Subcutaneous abdominal adipose tissue (tissue), 5 donors: ENCODE data around the gene LRRC8D.

Source experiments
- H3K27ac ChIP-seq: one replicate; pipeline ENCODE4 v1.7.0; 2013; ENCODE audit warnings: low read depth, mild to moderate bottlenecking, inconsistent platforms, low read length, moderate library complexity
- H3K27me3 ChIP-seq, 5 donors: one replicate each; pipeline ENCODE4 v1.7.0; 2013; ENCODE audit warnings: low read length in 5 of 5, inconsistent platforms in 1 of 5; ENCODE audit not compliant: control insufficient read depth in 5 of 5, insufficient read depth in 4 of 5
- H3K36me3 ChIP-seq, 5 donors: one replicate each; pipeline ENCODE4 v1.7.0; 2013; ENCODE audit warnings: low read length in 5 of 5; ENCODE audit not compliant: control insufficient read depth in 5 of 5, insufficient read depth in 5 of 5
- H3K4me1 ChIP-seq, 5 donors: one replicate each; pipeline ENCODE4 v1.7.0; 2013; ENCODE audit warnings: low read length in 5 of 5, mild to moderate bottlenecking in 3 of 5, moderate library complexity in 1 of 5; ENCODE audit not compliant: control insufficient read depth in 5 of 5, insufficient read depth in 5 of 5
- H3K4me3 ChIP-seq, 5 donors: one replicate each; pipeline ENCODE4 v1.7.0; 2013; ENCODE audit warnings: low read length in 5 of 5, low read depth in 1 of 5
- H3K9ac ChIP-seq, 5 donors: one replicate each; pipeline ENCODE4 v1.7.0; 2013; ENCODE audit warnings: low read length in 5 of 5, mild to moderate bottlenecking in 4 of 5, moderate library complexity in 3 of 5
- H3K9me3 ChIP-seq, 5 donors: one replicate each; pipeline ENCODE4 v1.7.0; 2013; ENCODE audit warnings: low read length in 5 of 5; ENCODE audit not compliant: control insufficient read depth in 5 of 5
- donor health status: healthy.
- donor health status: healthy.
- donor health status: healthy.
- donor health status: healthy.
- donor health status: healthy.

The LRRC8D gene

GRCh38 chr1:89821322-89822108 lies 683 bp downstream of the LRRC8D start:
- H3K4me3 ChIP-seq = peak overlapping the region; percentile 74 to 88 (median 78)
- peak overlapping the region in 4 of 5 donors; percentile 49 to 77 (median 57) for H3K9ac ChIP-seq
- H3K9me3 ChIP-seq = no peaks in the 10 kb centered on the region
- H3K27me3 ChIP-seq = no peaks in the 10 kb centered on the region
- peak overlapping the region; percentile 60 for H3K27ac ChIP-seq
- H3K36me3 ChIP-seq = no peaks in the 10 kb centered on the region
- H3K4me1 ChIP-seq = peaks cover 6 to 40% (median 34%) of the 10 kb centered on the region in 5 donors

- H3K27me3 ChIP-seq = no peaks in the 10 kb centered on the region
- peaks cover 6 to 40% (median 34%) of the 10 kb centered on the region in 5 donors for H3K4me1 ChIP-seq
- H3K9me3 ChIP-seq = no peaks in the 10 kb centered on the region
- H3K27ac ChIP-seq = peak overlapping the region; percentile 76
- peak overlapping the region; percentile 74 to 88 (median 78) for H3K4me3 ChIP-seq
- no peaks in the 10 kb centered on the region for H3K36me3 ChIP-seq
- peak overlapping the region in 3 of 5 donors; percentile 41 to 77 (median 64) for H3K9ac ChIP-seq
Measured at GRCh38 chr1:89822109-89822962, 1.5 kb downstream of the LRRC8D start.

DNA sequence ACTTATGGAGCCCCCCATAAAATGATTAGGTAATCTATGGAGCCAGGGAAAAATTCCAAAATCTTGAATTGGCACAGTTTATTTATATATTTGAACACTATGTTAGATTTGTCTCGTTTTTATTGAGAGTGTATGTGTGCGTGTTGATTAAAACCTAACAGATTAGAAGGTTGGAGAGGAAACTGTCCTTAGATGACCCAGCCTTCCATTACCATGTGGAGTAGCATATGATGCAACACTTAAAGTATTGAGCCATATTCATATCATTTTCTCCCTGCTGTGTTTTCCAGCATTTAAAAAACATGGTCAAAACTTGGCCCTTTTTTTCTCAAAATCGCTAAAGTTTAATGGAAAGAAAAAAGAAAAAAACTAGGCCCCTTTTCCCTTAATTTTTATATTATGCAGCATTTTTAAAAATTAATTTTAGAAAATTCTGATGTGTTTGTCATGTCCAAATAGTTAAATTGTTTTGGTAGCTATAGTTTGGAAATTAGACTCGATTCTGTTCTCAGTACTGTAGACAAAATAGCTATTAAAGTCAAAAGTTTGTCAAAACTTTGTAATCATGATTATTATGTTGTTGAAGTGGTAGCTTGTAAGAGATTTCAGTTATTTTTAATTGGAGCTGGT lies 2.3 kb downstream of the LRRC8D start:
- Histone ChIP-seq H3K4me1 (peaks cover 6 to 40% (median 34%) of the 10 kb centered on the region in 5 donors), H3K36me3 (no peaks in the 10 kb centered on the region), H3K27ac (peak overlapping the region; percentile 76), H3K9ac (peak overlapping the region in 1 of 5 donors; percentile 30), H3K9me3 (no peaks in the 10 kb centered on the region), H3K27me3 (no peaks in the 10 kb centered on the region), H3K4me3 (no peak overlapping the region)

DNA sequence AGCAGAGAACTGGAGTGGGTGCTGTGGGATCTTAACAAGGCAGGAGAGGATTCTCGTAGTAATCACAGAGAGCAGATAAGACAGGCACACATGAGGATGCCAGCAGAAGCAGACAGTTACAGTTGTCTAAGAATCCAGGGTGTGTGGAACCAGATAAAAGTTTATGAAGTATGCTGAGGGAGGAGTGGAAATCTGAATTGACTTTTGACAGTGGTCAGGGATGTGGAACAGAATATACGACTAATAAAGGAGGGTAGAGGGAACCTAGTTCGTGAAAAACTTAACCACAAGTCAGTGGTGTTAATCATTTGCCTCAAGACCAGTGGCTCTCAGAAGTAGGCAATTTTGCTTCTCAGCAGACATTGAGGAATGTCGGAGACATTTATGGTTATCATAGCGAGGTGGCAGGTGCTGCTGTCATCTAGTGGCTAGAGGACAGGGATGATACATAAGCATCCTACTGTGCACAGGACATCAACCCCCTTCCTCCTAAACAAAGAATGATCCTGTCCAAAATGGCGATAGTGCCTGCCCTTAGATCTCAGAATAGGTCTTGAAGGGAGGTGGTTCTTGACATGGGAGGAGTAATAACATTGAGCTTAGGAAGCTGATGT lies 3.0 kb downstream of the LRRC8D start:
- no peaks in the 10 kb centered on the region for H3K9me3 ChIP-seq
- no peak overlapping the region for H3K9ac ChIP-seq
- H3K27ac ChIP-seq = peak overlapping the region; percentile 76
- peaks cover 6 to 40% (median 34%) of the 10 kb centered on the region in 5 donors for H3K4me1 ChIP-seq
- no peak overlapping the region for H3K4me3 ChIP-seq
- no peaks in the 10 kb centered on the region for H3K36me3 ChIP-seq
- H3K27me3 ChIP-seq = no peaks in the 10 kb centered on the region

- no peak overlapping the region for H3K27ac ChIP-seq
- no peaks in the 10 kb centered on the region for H3K27me3 ChIP-seq
- no peak overlapping the region for H3K4me3 ChIP-seq
- no peaks in the 10 kb centered on the region for H3K36me3 ChIP-seq
- H3K4me1 ChIP-seq = peaks cover 4 to 27% (median 23%) of the 10 kb centered on the region in 5 donors
- H3K9ac ChIP-seq = no peak overlapping the region
- no peaks in the 10 kb centered on the region for H3K9me3 ChIP-seq
Measured at GRCh38 chr1:89826594-89826993, 5.8 kb downstream of the LRRC8D start.

- Histone ChIP-seq H3K9ac (no peak overlapping the region), H3K27ac (no peak overlapping the region), H3K27me3 (no peaks in the 10 kb centered on the region), H3K4me1 (peaks cover 4 to 20% (median 19%) of the 10 kb centered on the region in 5 donors), H3K36me3 (no peaks in the 10 kb centered on the region), H3K4me3 (no peak overlapping the region), H3K9me3 (no peaks in the 10 kb centered on the region)
Measured at GRCh38 chr1:89827330-89827729, 6.5 kb downstream of the LRRC8D start.

GRCh38 chr1:89827902-89828301 lies 7.1 kb downstream of the LRRC8D start:
- Histone ChIP-seq H3K9me3 (no peaks in the 10 kb centered on the region), H3K27me3 (no peaks in the 10 kb centered on the region), H3K4me3 (no peak overlapping the region), H3K9ac (no peak overlapping the region), H3K27ac (no peak overlapping the region), H3K36me3 (no peaks in the 10 kb centered on the region), H3K4me1 (peaks cover 1 to 18% (median 13%) of the 10 kb centered on the region in 5 donors)

- Histone ChIP-seq H3K9me3 (no peaks in the 10 kb centered on the region), H3K4me3 (no peak overlapping the region), H3K27ac (no peak overlapping the region), H3K36me3 (no peaks in the 10 kb centered on the region), H3K4me1 (peaks cover 0 to 13% (median 7%) of the 10 kb centered on the region in 5 donors), H3K9ac (no peak overlapping the region), H3K27me3 (no peaks in the 10 kb centered on the region)
Measured at GRCh38 chr1:89829186-89829585, 8.4 kb downstream of the LRRC8D start.

- Histone ChIP-seq H3K9ac (no peak overlapping the region), H3K4me1 (peaks cover 0 to 13% (median 8%) of the 10 kb centered on the region in 5 donors), H3K4me3 (no peak overlapping the region), H3K9me3 (no peaks in the 10 kb centered on the region), H3K27me3 (no peaks in the 10 kb centered on the region), H3K36me3 (no peaks in the 10 kb centered on the region), H3K27ac (no peak overlapping the region)
Measured at GRCh38 chr1:89831462-89832120, 10.8 kb downstream of the LRRC8D start.
